Kidney epithelial cell (primary cell): ENCODE results near the gene MCC. TPM values are rescaled to one million over a fixed set of nuclear protein-coding genes. Genes with fewer than 3 reads are reported as not detected.

Experiments
- DNase-seq: peaks from one replicate; pipeline ENCODE4 v3.0.0-alpha.2; 2010; ENCODE audit warnings: low read depth
- H3K27me3 ChIP-seq: 2 replicates; pipeline ENCODE4 v1.6.0; 2011; ENCODE audit warnings: low read length; ENCODE audit not compliant: control insufficient read depth, insufficient read depth
- H3K36me3 ChIP-seq: 2 replicates; pipeline ENCODE4 v1.5.1; 2011; ENCODE audit warnings: low read length; ENCODE audit not compliant: control insufficient read depth, insufficient read depth
- H3K4me3 ChIP-seq: 2 replicates; pipeline ENCODE4 v1.5.1; 2011; ENCODE audit warnings: low read depth, mild to moderate bottlenecking, control low read depth, low read length
- CTCF ChIP-seq: IDR thresholded peaks from 2 replicates; pipeline ENCODE4 v1.5.1; 2011; ENCODE audit warnings: mild to moderate bottlenecking, moderate library complexity, low read length, control low read depth, inconsistent platforms; ENCODE audit not compliant: insufficient read depth, poor library complexity, severe bottlenecking
- total RNA-seq: library from RNA; depleted of rRNA; stranded (reverse); fragments of >200 nt; gene quantifications from 2 replicates; pipeline ENCODE4 v1.2.3, GENCODE V29; 2015

The MCC gene
- total RNA-seq, 1 donor from 2014 or later: 16.7 TPM

DNA sequence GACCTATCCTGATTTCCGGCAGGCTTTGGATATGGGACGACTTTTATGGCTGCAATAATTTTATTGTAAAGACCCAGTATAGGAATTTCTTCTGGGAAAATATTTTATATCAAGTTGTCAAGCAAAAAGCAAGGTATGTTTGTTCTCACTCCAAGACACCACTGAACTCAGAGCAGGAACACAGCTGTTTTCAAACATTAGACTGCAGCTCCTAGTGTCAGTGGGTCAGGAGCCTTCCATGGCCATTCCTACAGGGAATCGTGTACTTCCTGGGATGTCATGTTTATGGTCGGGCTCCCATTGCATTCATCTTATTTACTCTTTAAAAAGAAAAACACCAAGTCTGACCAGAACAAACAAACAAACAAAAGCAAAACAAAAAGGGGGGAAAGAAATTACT is 278.8 kb downstream of the MCC start:
- TF ChIP-seq CTCF: no peak
- Histone ChIP-seq H3K4me3 (no peak overlapping the region), H3K27me3 (no peaks in the 10 kb centered on the region), H3K36me3 (no peaks in the 10 kb centered on the region)
- no peak for DNase-seq

- TF ChIP-seq CTCF: no peak
- Histone ChIP-seq H3K27me3 (no peaks in the 10 kb centered on the region), H3K4me3 (no peak overlapping the region), H3K36me3 (no peaks in the 10 kb centered on the region)
- no peak for DNase-seq
Observed at GRCh38 chr5:113205807-113206206, 282.4 kb downstream of the MCC start.

- Histone ChIP-seq H3K36me3 (no peaks in the 10 kb centered on the region), H3K4me3 (no peak overlapping the region), H3K27me3 (no peaks in the 10 kb centered on the region)
- no peak for DNase-seq
- no peak for TF ChIP-seq CTCF
Observed at GRCh38 chr5:113205323-113205722, 282.9 kb downstream of the MCC start.

DNA sequence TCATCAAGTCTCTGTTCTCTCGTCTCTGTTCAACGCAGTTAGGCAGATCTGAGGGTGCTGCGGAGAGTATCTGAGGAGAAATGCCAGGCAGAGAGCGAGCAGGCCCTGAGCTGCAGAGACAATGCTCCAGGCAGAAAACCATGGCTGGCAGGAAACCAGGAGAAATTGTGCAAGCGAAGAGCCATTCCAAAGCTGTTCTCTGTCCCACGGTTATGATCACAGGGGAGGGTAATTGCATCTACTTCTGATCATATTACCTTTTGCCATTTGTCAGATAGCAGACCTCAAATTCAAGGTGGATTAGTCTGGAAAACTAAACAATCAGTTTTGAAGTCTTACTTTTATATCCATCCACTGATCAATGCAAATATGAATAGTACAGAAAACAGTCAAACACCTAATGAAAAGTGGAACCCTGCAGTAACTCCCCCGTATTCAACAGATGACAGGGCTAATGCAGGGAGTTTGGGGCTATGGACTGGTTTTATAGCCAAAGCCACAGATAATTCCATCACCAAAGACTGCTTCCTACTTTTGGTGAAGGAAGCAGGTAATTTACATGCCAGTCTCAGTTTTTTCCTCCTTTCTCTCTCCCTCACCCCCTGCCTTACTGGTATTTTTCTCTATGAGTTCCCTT is 283.6 kb downstream of the MCC start:
- DNase-seq: no peak
- TF ChIP-seq CTCF: no peak
- H3K4me3 ChIP-seq: no peak overlapping the region
- no peaks in the 10 kb centered on the region for H3K36me3 ChIP-seq
- no peaks in the 10 kb centered on the region for H3K27me3 ChIP-seq

DNA sequence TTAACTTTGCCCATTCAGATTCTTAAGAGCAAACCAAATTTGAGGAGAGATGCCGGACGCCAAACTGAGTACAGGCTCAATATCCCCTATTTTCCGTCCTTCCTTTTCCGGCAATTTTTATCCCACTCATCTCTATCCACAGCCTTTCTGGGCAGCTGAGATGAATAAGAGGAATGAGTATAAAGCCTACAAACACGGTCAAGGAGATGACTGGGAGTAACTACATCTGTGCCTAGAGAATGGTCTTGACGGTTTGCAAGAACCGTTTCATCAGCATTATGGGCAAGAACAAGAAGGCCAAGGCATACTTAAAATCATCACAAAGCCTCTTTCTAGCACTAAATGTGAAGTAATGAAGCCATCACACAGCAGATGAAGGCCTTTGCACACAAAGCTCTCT is 284.3 kb downstream of the MCC start:
- TF ChIP-seq CTCF: no peak
- no peak overlapping the region for H3K4me3 ChIP-seq

More for the DNA sequence above, 284.3 kb downstream of the MCC start:
- no peaks in the 10 kb centered on the region for H3K36me3 ChIP-seq
- DNase-seq: no peak
- no peaks in the 10 kb centered on the region for H3K27me3 ChIP-seq
